HepG2 (cell line): ENCODE data around the gene PTPRM.

Source experiments
- ELF3 ChIP-seq: IDR thresholded peaks from 2 replicates; pipeline ENCODE4 v1.6.1; 2016; ENCODE audit warnings: missing genetic modification reagents, missing compliant biosample characterization
- ZBTB8A ChIP-seq: sonication (generic); formaldehyde crosslinking; IDR thresholded peaks from 2 replicates; pipeline ENCODE4 v1.4.0; 2020; ENCODE audit warnings: mild to moderate bottlenecking, low read depth, missing genetic modification reagents, borderline replicate concordance

GRCh38 chr18:8329186-8329771 lies 762.2 kb downstream of the PTPRM start:
- TF ChIP-seq ZBTB8A (CRISPR knock-in tag) (no peak), ELF3 (CRISPR knock-in tag) (no peak)
